GM20431 (cell line): ENCODE measurements around the gene KRT25.
"Not testable (repeated sequence)": the region's sequence is repeated elsewhere in the genome, so short reads cannot be mapped to it uniquely, and the experiment has no call there.

Experiments
- in situ Hi-C: fragments of 300-500 bp; cut with MseI, MboI; formaldehyde crosslinking; loops from one replicate; pipeline ENCODE4 v1.15.0; 2020; ENCODE audit warnings: low sequenced_read_pairs; ENCODE audit not compliant: unreplicated experiment

The KRT25 gene

DNA sequence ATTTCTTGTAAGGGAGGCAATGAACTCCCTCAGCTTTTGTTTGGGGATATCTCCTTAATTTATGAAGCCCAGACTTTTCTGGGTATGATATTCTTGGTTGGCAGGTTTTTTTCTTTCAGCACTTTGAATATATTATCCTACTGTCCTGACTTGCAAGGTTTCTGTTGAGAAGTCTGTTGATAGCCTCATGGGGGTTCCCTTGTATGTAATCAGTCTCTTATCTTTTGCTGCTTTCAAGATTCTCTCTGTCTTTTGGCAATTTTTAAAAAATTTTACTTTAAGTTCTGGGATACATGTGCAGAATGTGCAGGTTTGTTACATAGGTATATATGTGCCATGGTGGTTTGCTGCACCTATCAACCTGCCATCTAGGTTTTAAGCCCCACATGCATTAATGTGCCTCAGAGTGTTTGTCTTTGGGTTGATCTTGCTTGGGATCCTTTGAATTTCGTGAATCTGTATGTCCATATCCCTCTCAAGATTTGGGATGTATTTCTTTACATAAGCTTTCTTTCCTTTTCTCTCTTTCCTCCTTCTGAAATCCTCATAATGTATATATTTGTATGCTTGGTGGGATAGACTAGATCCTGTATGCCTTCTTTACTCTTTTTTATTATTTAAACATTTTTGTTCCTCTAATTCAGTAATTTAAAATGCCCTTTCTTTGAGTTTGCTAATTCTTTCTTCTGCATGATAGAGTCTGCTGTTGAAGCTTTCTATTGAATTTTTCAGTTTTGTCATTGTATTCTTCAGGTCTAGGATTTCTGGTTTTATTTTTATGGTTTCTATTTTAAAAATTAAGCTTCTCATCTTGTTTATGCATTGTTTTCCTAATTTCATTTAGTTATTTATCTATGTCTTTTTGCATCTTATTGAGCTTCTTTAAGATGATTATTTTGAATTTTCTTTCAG is 5.2 kb upstream of the KRT25 start:
- in situ Hi-C loops = no loop called here

GRCh38 chr17:40753804-40754203 is 1.3 kb downstream of the KRT25 start:
- in situ Hi-C loops = no loop called here

GRCh38 chr17:40751065-40751464 is 4.1 kb downstream of the KRT25 start:
- in situ Hi-C loops = no loop called here

- in situ Hi-C loops = no loop called here
These were observed 4.7 kb downstream of the KRT25 start for GRCh38 chr17:40750391-40750790.

DNA sequence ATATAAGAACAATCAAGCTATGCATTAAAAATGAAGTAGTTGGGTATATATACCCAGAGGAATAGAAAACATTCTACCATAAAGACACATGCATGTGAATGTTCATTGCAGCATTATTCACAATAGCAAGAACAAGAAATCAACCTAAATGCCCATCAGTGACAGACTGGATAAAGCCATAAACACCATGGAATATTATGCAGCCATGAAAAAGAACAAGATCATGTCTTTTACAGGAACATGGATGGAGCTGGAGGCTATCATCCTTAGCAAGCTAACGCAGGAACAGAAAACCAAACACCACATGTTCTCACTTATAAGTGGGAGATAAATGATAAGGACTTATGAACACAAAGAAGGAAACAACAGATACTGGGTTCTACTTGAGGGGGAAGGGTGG is 6.5 kb downstream of the KRT25 start:
- in situ Hi-C loops = not testable (repeated sequence)

DNA sequence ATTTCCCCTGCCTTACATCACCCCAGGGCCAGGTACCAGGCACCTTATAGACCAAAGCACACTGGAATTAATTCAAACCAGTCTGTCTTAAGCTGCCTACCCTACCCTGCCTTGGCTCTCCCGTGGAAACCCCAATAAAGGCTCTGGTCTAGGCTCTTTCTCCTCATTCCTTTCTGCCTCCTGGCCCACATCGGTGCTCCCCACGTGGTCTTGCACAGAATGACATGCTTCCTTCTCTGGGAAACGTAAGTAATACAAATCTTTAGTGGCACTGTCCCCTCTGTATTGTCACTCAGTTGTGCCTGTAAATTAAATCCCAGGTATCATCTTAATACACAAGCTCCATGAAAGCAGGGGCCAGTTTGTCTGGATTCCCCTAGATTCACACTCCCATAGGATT is 16.6 kb downstream of the KRT25 start:
- in situ Hi-C loops = no loop called here

DNA sequence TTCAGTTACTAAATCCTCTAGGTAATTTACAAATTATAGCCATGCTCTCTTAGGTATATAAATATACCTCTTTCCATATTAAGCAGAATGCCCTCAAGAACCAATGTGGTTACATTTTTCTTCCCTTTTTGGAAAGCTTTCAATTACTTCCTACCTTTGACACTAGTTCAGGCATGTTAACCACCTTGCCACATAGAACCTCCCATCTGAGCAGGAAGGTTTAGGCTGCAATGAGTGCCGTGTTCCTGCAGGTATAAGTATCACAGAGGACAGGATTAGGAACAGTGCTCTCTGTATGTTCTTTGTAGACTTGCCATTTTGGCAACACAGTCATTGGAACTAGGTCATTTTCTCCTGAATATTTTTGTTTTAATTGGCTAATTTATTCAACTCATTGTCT is 20.1 kb downstream of the KRT25 start:
- in situ Hi-C loops = no loop called here

- in situ Hi-C loops = no loop called here
These were observed 21.1 kb downstream of the KRT25 start for GRCh38 chr17:40734018-40734417.

GRCh38 chr17:40730970-40731369 is 24.2 kb downstream of the KRT25 start:
- in situ Hi-C loops = no loop called here

DNA sequence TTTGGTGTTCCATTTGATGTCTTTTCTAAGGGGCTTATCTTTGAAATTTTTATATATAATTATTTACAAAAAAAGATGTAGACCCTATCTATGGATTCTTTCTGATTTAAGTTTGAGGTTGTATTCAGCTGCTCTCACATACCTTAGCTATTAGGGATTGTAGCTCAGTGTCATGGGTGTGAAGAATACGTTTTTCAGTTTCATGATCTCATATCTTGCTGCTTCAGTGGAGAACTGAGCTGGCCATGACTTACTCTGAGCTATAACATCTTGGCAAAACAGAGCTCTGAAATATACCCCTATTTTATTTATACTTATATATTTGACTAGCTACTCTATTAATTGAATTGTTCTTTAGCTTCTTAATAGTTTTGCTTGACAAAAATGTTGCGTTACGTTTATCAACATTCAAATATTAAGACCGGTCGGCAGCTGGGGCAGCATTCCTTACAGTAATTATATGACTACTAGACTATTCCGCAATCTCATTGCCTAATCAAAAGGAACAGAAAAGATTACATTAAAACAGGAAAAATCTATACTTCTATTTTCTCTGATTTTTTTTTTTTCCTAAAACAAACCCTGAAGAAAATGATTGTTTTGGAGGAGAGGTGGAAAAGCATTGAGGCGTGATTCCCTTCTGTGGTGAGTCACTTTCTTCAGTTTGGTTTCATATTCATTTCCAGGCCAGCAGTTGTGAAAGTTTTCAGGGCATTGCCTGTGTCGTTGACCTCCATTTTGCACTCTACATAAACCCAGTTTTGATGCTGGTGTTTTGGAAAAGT is 27.5 kb downstream of the KRT25 start:
- in situ Hi-C loops = no loop called here

GRCh38 chr17:40726919-40727318 is 28.2 kb downstream of the KRT25 start:
- in situ Hi-C loops = no loop called here

DNA sequence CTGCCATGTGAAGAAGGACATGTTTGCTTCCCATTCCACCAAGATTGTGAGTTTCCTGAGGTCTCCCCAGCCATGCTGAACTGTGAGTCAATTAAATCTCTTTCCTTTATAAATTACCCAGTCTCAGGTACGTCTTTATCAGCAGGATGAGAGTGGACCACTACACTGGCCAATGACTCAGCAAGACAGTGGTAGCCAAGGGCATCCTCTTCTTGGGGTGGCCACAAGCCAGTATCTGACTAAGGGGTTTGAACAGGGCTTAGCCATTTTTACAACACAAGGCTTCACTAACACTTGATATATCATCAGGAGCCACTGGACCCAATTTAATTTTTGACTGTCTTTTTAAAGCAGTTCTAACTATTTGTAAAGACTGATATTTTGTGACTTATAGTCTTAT is 30.5 kb downstream of the KRT25 start:
- in situ Hi-C loops = no loop called here

DNA sequence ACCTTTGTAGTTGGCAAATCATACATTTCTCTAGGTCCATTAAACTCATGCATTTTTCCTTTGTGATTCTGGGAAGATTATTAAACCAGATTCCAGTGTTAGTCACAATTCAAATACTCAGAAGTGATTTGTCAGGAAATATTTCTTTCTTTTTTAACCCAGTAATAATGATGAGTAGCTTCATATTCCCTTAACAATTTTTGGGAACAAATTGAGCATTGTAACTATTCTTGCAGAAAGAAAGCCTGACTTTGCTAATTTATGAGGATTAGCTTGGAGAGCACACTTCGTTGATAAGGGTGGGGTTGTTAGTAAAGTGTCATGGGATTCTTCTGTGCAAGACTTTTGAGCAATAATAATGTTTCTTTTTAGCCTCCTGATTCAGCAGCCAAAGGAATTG is 32.9 kb downstream of the KRT25 start:
- in situ Hi-C loops = no loop called here

DNA sequence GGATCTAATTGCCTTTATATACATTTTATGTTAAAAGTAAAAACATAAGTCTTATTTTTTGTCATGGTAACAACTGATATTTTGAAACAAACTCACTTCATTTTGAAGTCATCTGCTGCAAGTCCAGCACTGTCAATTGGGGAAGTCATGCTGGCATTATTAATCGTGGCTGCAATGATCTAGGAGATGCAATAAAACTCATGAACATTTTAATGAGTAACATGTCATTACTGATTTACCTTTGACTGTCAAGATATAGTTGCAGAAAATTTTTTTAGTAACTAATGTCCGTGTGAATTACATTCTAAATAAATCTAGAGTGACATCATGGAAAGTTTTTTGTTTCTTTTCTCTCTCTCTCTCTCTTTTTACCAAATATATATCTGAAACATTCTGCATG is 34.2 kb downstream of the KRT25 start:
- in situ Hi-C loops = no loop called here

DNA sequence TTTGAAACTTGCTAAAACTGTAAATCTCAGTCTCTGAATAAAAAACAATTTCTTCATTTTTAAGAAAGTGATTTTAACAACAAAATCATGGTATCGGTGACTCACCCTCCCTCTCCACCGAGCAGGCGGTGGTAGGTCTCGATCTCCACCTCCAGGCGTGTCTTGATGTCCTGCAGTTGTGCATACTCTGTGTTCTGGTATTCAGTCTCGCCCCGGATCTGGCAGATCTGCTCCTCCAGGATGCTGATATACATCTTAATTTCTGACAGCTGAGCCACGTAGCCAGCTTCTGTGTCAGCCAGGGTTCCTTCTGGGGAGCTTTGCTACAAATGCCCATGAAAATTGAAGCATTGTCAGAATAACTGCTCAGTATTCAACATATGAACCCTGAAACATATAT is 36.2 kb downstream of the KRT25 start:
- in situ Hi-C loops = no loop called here

GRCh38 chr17:40717776-40718175 is 37.4 kb downstream of the KRT25 start:
- in situ Hi-C loops = no loop called here

DNA sequence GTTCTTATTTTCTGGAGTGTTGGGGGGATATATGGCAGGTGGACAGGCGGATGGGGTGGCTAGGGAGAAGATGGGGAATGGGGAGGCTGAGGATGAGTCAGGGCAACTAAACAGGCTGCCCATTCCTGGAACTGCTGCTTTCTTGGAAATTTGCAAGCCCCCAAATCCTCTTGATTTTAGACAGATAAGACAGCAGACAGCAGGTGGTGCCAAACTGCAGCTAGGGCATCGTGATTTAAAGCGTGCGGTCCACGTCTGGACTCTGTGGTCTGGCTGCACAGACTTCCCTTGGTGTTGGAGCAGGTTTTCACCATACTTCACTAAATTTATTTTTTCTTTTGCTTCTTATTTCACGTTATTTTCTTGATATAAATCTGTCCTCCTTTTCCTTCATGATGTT is 40.7 kb downstream of the KRT25 start:
- in situ Hi-C loops = no loop called here

- in situ Hi-C loops = no loop called here
These were observed 47.4 kb downstream of the KRT25 start for GRCh38 chr17:40707745-40708144.

- in situ Hi-C loops = no loop called here
These were observed 49.5 kb downstream of the KRT25 start for GRCh38 chr17:40705584-40705983.

- in situ Hi-C loops = no loop called here
These were observed 51.5 kb downstream of the KRT25 start, which contains the start of gene KRT24 for GRCh38 chr17:40703652-40704051. TSS of gene KRT24 (minus strand) at chr17:40703752. CDS start at chr17:40703693, 59 bp downstream.

DNA sequence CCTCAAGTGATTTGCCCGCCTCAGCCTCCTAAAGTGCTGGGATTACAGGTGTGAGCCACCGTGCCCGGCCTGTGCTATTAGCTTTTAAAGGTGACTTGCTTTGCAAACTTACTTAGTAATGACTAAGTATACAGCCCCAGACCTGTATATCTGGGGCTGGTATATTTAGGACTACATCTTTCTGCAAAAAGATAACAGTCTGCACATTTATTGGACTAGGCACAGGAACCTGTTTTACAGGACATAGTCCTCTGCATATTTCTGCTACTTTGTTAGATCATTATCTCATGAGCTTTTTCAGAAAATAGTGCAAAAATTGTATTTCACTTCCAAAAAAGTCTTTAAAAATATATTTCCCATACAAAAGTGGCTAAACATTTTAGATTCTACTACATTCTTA is 52.9 kb downstream of the KRT25 start:
- in situ Hi-C loops = no loop called here
